B cell (primary cell): ENCODE measurements around the gene WDR43.

Experiments
- EZH2 ChIP-seq: IDR thresholded peaks from 2 replicates; pipeline ENCODE4 v1.6.1; 2012; ENCODE audit warnings: borderline replicate concordance, low read depth, mild to moderate bottlenecking, moderate library complexity, low read length; ENCODE audit not compliant: insufficient read depth, poor library complexity, severe bottlenecking
- TF ChIP-seq, protein P1 (sequence below): fragments of 200-600 bp; IDR thresholded peaks from one replicate; pipeline ENCODE4 v1.8.0; 2022; ENCODE audit warnings: antibody characterized with exemption, mild to moderate bottlenecking

- TF ChIP-seq, protein P1, sequence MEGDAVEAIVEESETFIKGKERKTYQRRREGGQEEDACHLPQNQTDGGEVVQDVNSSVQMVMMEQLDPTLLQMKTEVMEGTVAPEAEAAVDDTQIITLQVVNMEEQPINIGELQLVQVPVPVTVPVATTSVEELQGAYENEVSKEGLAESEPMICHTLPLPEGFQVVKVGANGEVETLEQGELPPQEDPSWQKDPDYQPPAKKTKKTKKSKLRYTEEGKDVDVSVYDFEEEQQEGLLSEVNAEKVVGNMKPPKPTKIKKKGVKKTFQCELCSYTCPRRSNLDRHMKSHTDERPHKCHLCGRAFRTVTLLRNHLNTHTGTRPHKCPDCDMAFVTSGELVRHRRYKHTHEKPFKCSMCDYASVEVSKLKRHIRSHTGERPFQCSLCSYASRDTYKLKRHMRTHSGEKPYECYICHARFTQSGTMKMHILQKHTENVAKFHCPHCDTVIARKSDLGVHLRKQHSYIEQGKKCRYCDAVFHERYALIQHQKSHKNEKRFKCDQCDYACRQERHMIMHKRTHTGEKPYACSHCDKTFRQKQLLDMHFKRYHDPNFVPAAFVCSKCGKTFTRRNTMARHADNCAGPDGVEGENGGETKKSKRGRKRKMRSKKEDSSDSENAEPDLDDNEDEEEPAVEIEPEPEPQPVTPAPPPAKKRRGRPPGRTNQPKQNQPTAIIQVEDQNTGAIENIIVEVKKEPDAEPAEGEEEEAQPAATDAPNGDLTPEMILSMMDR: no peak
- no peak for TF ChIP-seq EZH2
These were observed 81.2 kb downstream of the WDR43 start for GRCh38 chr2:28975671-28976070.
